ENCODE results near the gene OSBPL10. TPM values are rescaled to one million over a fixed set of nuclear protein-coding genes. Genes with fewer than 3 reads are reported as not detected.
"Not testable (repeated sequence)": the region's sequence is repeated elsewhere in the genome, so short reads cannot be mapped to it uniquely, and the experiment has no call there.

Gene OSBPL10
- polyA plus RNA-seq, 3 donors = 20.7 to 23.5 (median 22.3) TPM

DNA sequence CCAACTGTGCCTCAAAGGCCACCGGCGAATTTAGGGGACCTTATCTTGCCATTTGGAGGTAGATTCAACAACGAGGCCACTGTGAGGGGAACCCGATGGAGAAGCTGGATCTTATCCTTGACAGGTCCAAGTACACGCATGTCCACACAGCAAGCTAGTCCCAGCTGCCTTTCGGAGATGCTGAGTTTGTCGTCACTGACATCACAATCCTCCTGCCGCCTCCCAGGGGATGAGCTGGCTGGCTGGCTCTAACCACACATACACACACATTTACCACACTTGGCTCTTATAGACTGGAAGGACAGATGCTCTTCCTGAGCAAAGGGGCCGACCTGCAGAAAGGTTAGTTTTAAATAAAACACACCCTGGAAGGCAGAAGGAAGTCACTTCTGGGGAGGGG lies 272.1 kb downstream of the OSBPL10 start:
- no peak for DNase-seq

DNA sequence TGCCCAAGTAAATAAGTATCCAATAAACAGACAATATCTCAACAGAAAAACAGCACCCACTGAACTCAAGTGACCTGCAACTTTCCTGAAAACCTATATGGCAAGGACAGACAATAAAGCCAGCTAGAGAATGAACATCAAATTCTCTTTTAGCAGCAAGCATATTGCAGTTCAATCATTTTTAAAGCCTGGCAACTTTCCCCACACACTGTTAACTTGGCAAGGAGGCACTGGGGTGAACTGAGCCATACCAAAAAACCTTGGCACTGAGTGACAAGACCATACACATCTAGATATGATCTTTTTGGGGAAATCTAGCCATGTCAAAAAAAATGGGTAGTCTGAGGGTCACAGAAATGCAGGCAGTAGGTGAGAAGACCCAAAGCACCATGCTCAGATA lies 273.8 kb downstream of the OSBPL10 start:
- DNase-seq = no peak

DNA sequence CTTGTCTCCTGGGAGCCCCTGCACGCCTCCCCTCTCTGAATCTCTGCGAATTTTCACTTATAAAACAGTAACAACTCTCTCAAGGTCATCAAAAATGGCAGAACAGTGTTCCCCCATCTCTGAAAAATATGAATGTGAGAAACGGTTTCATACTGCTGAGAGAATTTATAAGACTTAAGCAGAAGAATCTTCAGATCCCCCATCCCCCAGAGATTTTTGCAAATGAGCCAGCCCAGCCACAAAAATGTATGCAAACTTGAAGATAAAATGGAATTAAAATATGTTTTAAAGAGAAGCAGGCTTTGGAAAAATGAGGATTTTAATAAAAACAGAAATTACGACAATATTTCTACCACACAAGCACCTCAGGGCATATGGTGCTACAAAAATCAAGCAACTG lies 275.3 kb downstream of the OSBPL10 start:
- DNase-seq = no peak

DNA sequence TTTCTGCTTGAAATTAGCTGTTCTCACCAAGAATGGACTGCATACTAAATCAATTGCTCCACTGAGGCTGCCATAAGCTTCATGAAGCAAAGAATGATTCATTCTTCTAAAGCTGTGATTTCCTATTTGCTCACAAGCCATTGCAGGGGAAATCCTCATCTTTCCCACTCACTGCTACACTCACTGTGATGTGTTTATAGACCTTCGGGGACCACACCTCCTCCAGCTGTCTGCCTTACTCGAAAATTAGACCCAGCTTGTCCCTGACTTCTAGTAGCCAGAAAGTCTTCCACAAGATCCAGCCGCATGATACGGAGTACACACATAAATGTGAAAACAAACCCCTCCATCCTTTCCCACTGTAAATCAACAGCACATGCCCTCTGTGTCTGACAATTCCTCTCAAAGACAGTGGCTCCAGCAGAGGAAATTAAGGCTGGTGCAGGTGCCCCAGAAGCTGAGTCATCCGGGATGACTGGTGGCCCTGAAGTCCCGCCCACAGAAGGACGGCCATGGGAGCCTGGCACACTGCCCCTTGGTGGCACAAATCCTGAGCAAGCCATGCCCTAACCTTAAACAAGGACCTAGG lies 276.4 kb downstream of the OSBPL10 start:
- no peak for DNase-seq

DNA sequence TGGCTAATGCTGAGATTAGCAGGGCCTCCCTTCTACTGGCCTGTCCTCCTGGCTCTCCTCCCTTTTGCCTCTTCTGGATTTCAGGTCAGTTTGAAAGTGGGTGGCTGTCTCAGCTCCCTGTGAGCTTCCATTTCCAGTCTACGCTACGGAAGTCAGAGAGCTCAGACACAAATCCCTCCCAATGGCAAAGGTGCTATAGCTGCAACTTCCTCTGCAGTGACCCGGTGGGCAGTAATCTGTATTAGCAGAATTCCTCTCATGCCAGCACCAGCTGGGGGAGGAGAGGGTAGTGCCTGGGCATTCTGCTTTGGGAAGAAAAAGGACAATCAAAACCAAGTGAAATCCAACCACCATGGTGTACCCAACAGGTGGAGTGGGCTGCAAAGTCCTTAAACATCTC lies 276.9 kb downstream of the OSBPL10 start:
- DNase-seq = no peak

DNA sequence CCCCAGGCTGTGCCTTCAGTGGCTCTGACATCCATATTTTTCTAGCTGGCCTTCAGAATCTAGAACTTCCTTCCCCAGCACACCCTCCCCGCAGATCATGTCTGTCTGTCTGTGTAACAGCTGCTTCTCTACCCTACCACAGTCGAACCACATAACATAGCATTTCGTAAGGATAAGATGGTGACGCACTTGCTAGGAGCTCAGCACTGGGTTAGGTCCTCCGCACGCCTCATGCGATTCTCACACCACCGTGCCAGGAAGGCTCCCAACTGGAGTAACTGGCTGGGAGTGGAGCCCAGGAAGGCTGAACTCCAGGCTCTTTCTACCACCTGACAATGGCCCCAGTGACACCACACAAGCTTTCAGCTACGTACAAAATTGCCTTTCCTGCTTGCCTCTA lies 279.8 kb downstream of the OSBPL10 start:
- no peak for DNase-seq

DNA sequence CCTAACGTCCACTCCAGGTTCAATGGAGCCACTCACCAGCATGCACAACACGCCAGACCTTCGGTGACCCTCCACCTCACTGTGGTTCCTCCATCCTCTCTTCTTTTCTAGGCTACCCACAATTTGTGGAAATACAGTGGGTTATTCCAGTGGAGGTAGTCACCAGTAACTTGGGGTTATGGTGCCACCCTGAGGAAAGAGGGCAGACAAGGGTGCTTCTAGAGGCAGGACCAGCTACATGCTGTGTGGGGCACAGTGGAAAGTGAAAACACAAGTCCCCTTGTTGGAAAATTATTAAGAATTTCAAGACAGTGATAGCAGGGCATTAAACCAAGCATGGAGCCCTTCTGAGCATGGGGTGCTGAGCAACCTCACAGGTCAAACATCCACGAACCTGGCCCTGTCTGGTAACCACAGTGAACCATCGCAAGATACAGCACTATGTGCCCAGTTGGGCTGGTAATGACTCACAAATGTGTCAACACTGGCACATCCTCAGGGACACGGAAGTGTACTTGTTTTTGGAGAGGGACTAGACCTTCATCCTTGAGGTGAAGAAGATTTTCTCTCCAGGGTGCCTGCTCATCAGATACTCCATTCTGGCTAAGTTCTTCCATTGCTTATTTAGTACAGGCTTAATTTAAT lies 281.6 kb downstream of the OSBPL10 start:
- DNase-seq = no peak

DNA sequence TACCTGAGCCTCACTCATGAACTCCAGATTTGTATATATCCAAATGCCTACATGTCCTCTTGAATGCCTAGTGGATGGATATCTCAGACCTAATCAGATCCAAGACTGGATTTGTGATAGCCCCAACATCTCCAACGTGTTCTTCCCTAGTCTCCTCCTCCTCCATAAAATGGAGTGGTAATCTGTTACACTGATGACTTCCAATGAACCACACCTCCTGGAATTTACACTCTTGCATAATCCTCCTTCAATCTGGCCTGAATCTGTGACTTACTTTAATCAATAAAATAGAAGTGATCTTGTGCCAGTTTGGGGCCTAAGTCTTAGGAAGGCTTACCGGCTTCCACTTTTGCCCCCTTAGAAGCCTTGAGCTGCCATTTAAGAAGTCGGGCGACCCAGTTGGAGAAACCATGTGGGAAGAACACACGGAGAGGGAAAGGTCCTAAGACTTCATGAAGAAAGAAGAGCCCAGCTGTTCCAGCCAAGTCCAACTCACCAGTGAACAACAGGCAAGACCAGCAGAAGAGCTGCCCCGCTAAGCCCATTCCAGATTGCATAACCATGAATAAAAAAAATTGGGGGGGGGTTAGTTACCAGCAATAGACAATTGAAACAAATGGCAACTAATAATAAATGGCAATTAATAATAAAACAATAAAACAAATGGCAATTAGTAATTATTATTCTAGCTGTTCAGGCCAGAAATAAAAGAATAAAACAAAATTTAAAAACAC lies 284.1 kb downstream of the OSBPL10 start:
- no peak for DNase-seq

DNA sequence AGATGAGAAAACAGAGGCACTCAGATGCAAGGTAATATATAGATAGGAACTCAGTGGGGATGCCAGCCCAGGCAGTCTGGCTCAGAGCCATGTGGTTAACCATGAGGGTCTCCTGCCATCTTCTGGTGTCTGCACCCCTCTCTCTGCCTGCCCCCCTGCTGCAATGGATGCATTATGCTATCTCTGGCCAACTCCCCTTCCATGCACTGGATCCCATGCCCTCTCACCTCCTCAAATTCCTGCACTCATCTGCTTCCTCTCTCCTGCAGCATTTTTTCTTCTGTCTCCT lies 285.1 kb downstream of the OSBPL10 start:
- no peak for DNase-seq

DNA sequence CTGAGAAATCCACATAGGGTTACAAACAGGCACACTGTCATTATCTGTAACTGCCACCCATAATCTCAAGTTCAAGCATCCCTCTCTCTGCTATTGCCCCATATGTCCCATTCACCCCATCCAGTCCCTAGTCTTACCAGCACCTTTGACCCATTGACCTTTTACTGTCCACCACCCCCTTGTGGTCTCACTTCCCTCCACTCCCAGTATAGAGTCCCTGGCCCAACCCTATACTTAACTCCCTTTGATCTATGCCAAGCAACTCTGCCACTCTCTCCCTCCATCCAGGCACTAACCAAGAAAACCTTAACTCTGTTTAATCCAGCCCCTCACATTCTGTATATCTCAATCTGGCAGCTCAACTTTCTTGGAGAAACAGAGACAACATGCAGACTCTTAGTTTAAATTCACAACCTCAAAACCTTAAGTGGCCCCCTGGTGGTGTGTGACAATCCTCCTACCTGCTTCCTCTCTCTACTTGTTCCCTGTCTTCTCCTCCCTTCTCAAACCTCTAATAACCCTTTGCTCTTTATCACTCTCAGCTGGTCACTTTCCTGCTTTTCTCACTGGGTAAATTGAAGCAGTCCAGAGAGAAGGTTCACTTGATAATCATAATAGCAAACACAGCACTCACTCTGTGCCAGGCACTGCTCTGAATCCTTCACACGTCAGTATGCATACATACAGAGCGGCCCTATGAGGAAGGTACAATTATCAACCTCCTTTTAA lies 285.6 kb downstream of the OSBPL10 start:
- no peak for DNase-seq

DNA sequence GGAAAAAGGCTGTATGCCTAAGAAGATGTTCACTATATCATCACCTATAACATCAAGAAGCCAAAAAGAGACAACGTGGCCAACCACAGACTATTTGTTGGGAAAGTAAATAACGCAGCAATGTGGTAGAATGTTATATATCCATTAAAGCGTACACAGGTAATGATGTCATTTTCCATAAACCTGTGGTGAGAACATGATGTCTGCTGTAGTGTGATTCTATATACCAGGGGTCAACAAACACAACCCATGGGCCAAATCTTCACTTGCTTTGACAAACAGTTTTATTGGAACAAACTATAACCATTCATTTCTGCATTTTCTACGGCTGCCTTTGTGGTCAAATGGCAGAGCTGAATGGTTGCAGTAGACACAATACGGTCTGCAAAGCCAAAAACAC lies 287.7 kb downstream of the OSBPL10 start:
- DNase-seq = no peak

DNA sequence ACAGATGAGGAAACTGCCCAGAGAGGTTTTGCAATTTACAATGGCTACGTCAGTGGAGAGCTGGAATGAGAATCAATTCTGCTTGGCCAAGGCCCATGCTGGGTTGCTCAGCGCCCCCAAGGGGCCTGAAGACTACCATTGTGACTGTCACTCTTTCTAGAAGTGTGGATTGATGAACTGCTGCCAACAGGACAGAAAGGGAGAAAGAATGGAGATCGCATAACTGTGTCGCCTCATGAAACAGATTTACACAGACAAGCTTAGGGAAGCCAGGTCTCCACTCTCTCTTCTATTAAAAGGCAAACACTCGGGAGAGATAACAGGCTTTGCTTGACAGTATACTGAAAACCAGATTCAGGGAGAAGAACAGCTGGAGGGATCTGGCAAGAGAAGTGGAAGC lies 288.3 kb downstream of the OSBPL10 start:
- no peak for DNase-seq

DNA sequence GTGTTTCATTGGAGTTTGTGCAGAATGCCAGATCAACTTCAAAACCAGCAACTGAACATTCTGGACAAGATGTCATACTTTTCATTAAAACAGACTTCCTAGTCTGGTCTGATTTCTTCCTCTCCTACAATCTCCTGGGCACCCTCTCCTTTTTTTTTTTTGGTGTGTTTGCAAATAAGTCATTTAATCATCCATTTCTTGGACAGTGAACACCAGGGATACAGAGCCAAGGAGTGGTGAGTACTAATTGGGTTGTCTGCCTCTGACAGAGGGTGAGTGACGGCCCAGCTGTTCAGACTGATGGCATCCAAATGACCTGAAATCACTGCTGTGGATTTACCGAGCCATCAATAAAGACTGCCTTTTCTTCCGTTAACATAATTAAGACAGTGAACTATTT lies 290.3 kb downstream of the OSBPL10 start:
- DNase-seq = no peak

DNA sequence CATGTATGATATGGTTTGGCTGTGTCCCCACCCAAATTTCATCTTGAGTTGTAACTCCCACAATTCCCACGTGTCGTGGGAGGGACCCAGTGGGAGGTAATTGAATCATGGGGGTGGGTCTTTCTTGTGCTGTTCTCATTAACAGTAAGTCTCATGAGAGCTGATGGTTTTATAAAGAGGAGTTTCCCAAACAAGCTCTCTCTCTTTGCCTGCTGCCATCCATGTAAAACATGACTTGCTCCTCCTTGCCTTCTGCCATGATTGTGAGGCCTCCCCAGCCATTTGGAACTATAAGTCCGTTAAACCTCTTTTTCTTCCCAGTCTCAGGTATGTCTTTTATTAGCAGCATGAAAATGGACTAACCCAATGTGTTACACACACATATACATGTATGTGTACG lies 291.5 kb downstream of the OSBPL10 start:
- not testable (repeated sequence) for DNase-seq

DNA sequence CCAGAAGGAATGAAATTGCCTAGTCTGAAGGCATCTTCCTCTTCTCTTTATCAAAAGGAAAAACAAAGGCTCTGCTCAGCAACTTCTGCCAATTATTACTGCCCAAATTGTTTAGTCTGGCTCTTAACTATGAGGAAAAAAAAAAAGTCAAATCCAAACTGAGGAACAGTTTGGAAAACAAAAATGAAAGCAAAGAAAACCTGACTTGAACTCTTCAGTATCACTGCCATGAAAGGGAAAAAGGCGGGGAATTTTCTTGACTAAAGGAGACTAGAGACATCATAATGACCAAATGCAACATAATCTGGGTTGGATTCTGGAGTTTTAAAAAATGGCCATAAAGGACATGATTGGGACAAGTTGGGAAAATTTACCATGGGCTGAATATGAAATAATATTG lies 292.1 kb downstream of the OSBPL10 start:
- no peak for DNase-seq

DNA sequence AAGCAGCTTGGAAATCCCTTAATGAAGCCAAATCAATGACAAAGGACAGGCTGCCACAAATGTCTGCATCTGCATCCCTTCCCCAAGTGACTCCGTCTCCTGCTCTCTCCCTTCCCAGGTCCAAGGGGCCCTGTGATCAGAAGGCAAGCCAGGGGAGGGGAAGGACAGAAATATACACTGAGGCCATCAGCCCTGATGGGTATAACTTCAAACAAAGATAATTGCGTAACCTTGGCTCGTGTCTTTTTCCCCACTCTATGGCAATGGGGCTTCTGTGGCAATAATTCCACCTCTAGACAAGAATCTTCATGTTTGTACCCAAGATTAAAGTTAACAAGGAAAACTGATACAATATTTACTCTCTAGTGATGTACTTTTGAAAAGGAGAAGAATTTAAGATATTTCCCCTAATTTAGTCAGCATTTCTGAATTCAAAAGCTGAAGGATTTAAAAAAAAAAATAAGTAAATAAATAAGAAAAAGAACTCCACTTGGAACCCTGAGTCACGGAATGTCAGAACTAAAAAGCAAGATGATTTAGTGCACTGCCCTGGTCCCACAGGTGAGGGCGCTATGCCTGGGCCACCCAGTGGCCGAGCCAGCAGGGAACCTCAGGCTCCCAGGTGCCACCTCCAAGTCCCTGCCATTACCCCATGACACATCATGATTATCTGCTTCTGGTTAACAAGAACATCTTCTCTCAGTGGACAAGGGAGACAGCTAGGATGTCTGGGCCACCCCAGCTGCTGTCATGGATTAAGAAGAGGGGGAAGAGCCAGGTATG lies 293.9 kb downstream of the OSBPL10 start:
- DNase-seq = no peak

DNA sequence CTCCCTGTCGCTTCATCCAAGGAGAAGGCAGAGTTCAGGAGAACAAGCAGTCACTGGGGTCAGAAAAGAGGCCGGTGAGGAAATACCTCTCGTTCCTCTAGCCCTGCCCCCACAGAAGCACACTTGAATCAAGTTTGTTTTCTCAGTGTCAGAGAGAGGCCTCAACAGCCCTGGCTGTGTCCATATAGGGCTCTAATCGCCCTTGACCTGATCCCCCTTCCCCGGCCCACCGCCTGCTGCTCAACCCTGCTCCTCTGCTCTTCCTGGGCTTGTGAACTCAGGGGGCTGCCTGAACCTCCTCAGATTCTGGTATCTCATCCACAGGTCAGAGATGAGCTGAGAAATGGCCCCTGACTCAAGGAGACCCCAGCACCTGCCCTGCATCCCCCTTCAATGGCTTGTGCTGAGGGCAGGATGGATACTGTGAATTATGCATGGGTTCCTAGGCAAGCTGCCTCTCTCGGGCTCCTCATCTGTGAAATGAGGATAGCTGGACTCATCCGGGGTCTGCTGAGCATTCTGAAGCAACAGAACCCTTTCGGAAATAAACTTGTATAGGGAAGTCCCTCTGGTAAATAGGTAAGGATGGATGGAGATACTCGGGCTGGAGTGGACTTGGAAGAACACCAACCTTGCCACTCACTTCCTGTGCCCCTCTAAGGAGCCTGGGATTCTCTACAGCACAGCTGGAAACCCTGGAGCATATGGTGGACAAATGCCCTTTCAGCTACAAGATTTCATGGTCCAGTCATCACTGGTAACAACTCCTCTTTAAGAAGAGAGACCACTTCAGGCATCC lies 300.8 kb downstream of the OSBPL10 start:
- no peak for DNase-seq

DNA sequence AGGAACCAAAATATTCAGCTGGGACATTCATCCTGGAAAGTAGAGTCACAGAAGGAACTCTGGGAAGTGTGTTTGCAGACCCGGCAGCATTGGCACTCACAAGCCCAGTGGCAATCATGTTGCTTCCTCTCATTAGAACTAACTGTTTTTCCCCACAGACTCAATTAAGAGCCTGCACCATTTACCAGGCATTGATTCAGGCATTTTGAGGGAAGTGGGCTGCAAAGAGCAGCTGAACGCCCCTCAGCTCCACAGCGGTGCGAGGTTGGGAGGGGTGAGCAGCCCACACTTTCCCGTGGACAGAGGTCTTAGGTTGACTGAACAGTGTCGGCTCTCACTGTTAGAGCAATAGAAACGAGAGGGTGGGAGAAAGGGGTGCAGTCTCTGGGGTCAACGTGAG lies 304.5 kb downstream of the OSBPL10 start:
- DNase-seq = no peak

DNA sequence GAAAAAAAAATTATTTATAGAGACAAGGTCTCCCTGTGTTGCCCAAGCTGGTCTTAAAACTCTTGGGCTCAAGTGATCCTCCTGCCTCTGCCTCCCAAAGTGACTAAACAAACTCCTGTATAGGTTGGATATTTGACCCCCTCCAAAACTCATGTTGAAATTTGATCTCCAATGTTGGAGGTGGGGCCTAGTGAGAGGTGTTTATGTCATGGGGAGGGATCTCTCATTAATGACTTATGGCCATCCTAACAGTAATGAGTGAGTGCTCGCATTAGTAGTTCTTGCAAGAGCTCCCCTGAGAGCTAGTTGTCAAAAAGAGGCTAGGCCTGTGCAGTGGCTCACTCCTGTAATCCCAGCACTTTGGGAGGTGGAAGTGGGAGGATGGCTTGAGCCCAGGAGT lies 307.1 kb downstream of the OSBPL10 start:
- DNase-seq = no peak

DNA sequence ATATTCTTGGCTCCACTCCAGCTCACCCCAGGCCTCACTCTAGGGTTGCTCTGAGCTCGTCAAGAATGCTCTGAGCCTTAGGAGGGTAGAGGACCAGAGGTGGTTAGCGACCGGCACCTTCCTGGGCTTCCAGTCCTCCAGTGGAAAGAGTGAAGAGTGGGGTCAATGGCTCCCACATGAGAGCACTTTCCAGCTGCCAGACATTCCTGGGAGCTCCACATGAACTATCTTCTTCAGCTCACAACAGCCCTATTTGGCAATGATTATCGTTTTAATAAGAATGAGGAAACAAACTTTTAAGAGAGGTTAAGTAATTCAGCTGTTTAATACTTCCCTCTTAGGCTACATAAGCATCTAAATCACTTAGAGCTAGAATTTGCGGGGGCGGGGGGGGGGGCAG lies 309.1 kb downstream of the OSBPL10 start:
- DNase-seq = peak; percentile 48

DNA sequence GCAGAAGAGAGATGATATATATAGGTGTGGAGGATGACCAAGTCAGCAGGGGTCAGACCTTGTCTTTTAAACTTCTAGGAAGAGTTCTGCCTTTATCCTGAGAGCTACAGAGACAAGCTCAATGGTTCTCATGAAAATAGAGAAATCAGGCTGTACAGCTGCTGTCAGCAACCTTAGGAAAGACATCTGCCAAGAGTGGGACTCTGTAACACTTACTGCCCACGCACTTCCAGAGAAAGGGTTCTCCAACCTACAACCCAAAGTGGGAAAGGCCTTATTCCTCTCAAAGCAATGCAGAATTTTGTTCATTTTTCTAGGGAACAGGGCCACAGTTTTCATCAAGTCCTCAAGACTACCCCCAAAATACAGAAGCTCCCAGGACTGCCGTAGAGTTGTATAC lies 309.6 kb downstream of the OSBPL10 start:
- DNase-seq = no peak
